HEK293 (cell line): ENCODE results near the gene HINT1.

Experiments used
- GLI4 ChIP-seq: fragments of 450-650 bp; formaldehyde crosslinking; IDR thresholded peaks from 2 replicates; pipeline ENCODE4 v1.5.1; 2016; ENCODE audit warnings: missing biosample characterization, missing genetic modification characterization
- KLF16 ChIP-seq: fragments of 450-650 bp; formaldehyde crosslinking; IDR thresholded peaks from 2 replicates; pipeline ENCODE4 v1.5.1; 2017; ENCODE audit warnings: missing biosample characterization, missing genetic modification characterization
- MYNN ChIP-seq: fragments of 450-650 bp; formaldehyde crosslinking; IDR thresholded peaks from 2 replicates; pipeline ENCODE4 v1.5.1; 2016; ENCODE audit warnings: missing biosample characterization, missing genetic modification characterization, borderline replicate concordance
- ZBTB1 ChIP-seq: fragments of 450-650 bp; formaldehyde crosslinking; IDR thresholded peaks from 2 replicates; pipeline ENCODE4 v1.5.1; 2016; ENCODE audit warnings: missing biosample characterization, missing genetic modification characterization
- ZEB2 ChIP-seq: fragments of 450-650 bp; formaldehyde crosslinking; IDR thresholded peaks from 2 replicates; pipeline ENCODE4 v1.5.1; 2016; ENCODE audit warnings: missing biosample characterization, missing genetic modification characterization
- ZFP3 ChIP-seq: fragments of 450-650 bp; formaldehyde crosslinking; IDR thresholded peaks from 2 replicates; pipeline ENCODE4 v1.5.1; 2016; ENCODE audit warnings: low read depth, missing biosample characterization, missing genetic modification characterization
- ZFP41 ChIP-seq: fragments of 450-650 bp; formaldehyde crosslinking; IDR thresholded peaks from 2 replicates; pipeline ENCODE4 v1.5.1; 2016; ENCODE audit warnings: missing biosample characterization, missing genetic modification characterization, borderline replicate concordance
- ZFP69B ChIP-seq: fragments of 450-650 bp; formaldehyde crosslinking; IDR thresholded peaks from 2 replicates; pipeline ENCODE4 v1.5.1; 2016; ENCODE audit warnings: missing biosample characterization, missing genetic modification characterization
- ZIC2 ChIP-seq: fragments of 450-650 bp; formaldehyde crosslinking; IDR thresholded peaks from 2 replicates; pipeline ENCODE4 v1.5.1; 2016; ENCODE audit warnings: missing biosample characterization, missing genetic modification characterization
- ZNF155 ChIP-seq: fragments of 450-650 bp; formaldehyde crosslinking; IDR thresholded peaks from 2 replicates; pipeline ENCODE4 v1.5.1; 2016; ENCODE audit warnings: missing biosample characterization, missing genetic modification characterization
- ZNF2 ChIP-seq: fragments of 450-650 bp; formaldehyde crosslinking; IDR thresholded peaks from 2 replicates; pipeline ENCODE4 v1.5.1; 2016; ENCODE audit warnings: missing biosample characterization, missing genetic modification characterization
- ZNF248 ChIP-seq: fragments of 450-650 bp; formaldehyde crosslinking; IDR thresholded peaks from 2 replicates; pipeline ENCODE4 v1.5.1; 2017; ENCODE audit warnings: missing biosample characterization, missing genetic modification characterization
- ZNF354C ChIP-seq: fragments of 450-650 bp; formaldehyde crosslinking; IDR thresholded peaks from 2 replicates; pipeline ENCODE4 v1.5.1; 2016; ENCODE audit warnings: missing biosample characterization, missing genetic modification characterization, low read depth, borderline replicate concordance
- ZNF426 ChIP-seq: fragments of 450-650 bp; formaldehyde crosslinking; IDR thresholded peaks from 2 replicates; pipeline ENCODE4 v1.5.1; 2017; ENCODE audit warnings: missing biosample characterization, missing genetic modification characterization, mild to moderate bottlenecking, inconsistent platforms, moderate library complexity
- ZNF544 ChIP-seq: fragments of 450-650 bp; formaldehyde crosslinking; IDR thresholded peaks from 2 replicates; pipeline ENCODE4 v1.5.0; 2017; ENCODE audit warnings: missing biosample characterization, missing genetic modification characterization
- ZNF549 ChIP-seq: fragments of 450-650 bp; IDR thresholded peaks from 2 replicates; pipeline ENCODE4 v1.5.1; 2018; ENCODE audit warnings: missing biosample characterization, missing genetic modification characterization, mild to moderate bottlenecking, inconsistent platforms, moderate library complexity
- ZNF624 ChIP-seq: fragments of 450-650 bp; formaldehyde crosslinking; IDR thresholded peaks from 2 replicates; pipeline ENCODE4 v1.5.1; 2017; ENCODE audit warnings: missing biosample characterization, missing genetic modification characterization
- ZNF747 ChIP-seq: fragments of 450-650 bp; formaldehyde crosslinking; IDR thresholded peaks from 2 replicates; pipeline ENCODE4 v1.5.1; 2016; ENCODE audit warnings: missing biosample characterization, missing genetic modification characterization
- ZNF792 ChIP-seq: fragments of 450-650 bp; formaldehyde crosslinking; IDR thresholded peaks from 2 replicates; pipeline ENCODE4 v1.5.1; 2016; ENCODE audit warnings: missing biosample characterization, missing genetic modification characterization
- ZSCAN16 ChIP-seq: fragments of 450-650 bp; formaldehyde crosslinking; IDR thresholded peaks from 2 replicates; pipeline ENCODE4 v1.5.1; 2016; ENCODE audit warnings: missing biosample characterization, missing genetic modification characterization
- TF ChIP-seq, protein P1 (sequence below): fragments of 450-650 bp; formaldehyde crosslinking; IDR thresholded peaks from 2 replicates; pipeline ENCODE4 v1.5.1; 2016; ENCODE audit warnings: missing biosample characterization, missing genetic modification characterization
- TF ChIP-seq, protein P2 (sequence below): fragments of 450-650 bp; formaldehyde crosslinking; IDR thresholded peaks from 2 replicates; pipeline ENCODE4 v1.5.1; 2016; ENCODE audit warnings: missing biosample characterization, missing genetic modification characterization
- TF ChIP-seq, protein P3 (sequence below): fragments of 450-650 bp; formaldehyde crosslinking; IDR thresholded peaks from 2 replicates; pipeline ENCODE4 v1.5.1; 2016; ENCODE audit warnings: missing biosample characterization, missing genetic modification characterization
- TF ChIP-seq, protein P4 (sequence below): fragments of 450-650 bp; formaldehyde crosslinking; IDR thresholded peaks from 2 replicates; pipeline ENCODE4 v1.5.1; 2016; ENCODE audit warnings: missing biosample characterization, missing genetic modification characterization
- TF ChIP-seq, protein P5 (sequence below): fragments of 450-650 bp; formaldehyde crosslinking; IDR thresholded peaks from 2 replicates; pipeline ENCODE4 v1.5.1; 2016; ENCODE audit warnings: missing biosample characterization, missing genetic modification characterization

HINT1 gene

DNA sequence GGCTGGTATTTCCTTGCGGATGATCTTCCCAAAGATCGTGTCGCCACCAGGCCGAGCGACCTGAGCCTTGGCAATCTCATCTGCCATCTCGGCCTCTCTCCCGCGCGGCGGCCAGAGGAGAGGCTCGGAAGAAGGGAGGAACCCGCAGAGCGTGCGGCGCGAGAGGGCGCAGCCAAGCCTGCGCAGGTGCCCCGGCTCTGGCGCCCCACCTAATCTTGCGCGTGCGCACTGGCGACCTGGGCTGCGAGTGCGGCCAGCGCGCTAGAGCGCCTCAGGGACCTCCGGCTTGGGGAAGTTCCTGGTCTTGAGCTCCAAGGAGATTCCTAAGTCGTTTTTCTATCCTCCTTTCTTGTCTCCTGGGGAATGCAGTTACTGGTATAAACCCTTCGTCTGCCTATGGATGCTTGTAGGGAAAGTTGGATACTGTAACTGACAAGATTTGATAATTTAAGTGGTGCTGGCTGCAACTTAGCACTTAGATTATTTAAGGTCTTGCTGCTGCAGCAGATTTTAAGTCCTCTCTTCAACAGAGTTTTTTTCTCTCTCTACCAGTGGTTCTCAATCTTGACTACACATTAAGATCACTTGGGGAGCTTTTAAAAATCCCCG is at the start of gene HINT1 (continued):
- TF ChIP-seq ZNF354C (tag by site-specific recombination) (no peak), ZNF747 (tag by site-specific recombination) (no peak), MYNN (tag by site-specific recombination) (no peak), ZIC2 (tag by site-specific recombination) (no peak), ZNF426 (tag by site-specific recombination) (no peak), GLI4 (tag by site-specific recombination) (no peak), KLF16 (no peak), ZNF248 (tag by site-specific recombination) (no peak), ZNF549 (tag by site-specific recombination) (no peak), ZBTB1 (tag by site-specific recombination) (no peak), ZSCAN16 (tag by site-specific recombination) (no peak), ZNF544 (tag by site-specific recombination) (no peak), ZFP3 (no peak), ZEB2 (tag by site-specific recombination) (0 out of 2 replicates have a peak, but pooled peaks have one; percentile 44), ZNF792 (tag by site-specific recombination) (no peak), ZFP69B (tag by site-specific recombination) (no peak), ZNF155 (tag by site-specific recombination) (no peak), ZNF624 (tag by site-specific recombination) (no peak), ZNF2 (tag by site-specific recombination) (peak; percentile 50; the same call in 1 of the 2 replicates), ZFP41 (no peak)
- TF ChIP-seq, protein P1, sequence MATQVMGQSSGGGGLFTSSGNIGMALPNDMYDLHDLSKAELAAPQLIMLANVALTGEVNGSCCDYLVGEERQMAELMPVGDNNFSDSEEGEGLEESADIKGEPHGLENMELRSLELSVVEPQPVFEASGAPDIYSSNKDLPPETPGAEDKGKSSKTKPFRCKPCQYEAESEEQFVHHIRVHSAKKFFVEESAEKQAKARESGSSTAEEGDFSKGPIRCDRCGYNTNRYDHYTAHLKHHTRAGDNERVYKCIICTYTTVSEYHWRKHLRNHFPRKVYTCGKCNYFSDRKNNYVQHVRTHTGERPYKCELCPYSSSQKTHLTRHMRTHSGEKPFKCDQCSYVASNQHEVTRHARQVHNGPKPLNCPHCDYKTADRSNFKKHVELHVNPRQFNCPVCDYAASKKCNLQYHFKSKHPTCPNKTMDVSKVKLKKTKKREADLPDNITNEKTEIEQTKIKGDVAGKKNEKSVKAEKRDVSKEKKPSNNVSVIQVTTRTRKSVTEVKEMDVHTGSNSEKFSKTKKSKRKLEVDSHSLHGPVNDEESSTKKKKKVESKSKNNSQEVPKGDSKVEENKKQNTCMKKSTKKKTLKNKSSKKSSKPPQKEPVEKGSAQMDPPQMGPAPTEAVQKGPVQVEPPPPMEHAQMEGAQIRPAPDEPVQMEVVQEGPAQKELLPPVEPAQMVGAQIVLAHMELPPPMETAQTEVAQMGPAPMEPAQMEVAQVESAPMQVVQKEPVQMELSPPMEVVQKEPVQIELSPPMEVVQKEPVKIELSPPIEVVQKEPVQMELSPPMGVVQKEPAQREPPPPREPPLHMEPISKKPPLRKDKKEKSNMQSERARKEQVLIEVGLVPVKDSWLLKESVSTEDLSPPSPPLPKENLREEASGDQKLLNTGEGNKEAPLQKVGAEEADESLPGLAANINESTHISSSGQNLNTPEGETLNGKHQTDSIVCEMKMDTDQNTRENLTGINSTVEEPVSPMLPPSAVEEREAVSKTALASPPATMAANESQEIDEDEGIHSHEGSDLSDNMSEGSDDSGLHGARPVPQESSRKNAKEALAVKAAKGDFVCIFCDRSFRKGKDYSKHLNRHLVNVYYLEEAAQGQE (tag by site-specific recombination) = peak; percentile 22; the same call in 1 of the 2 replicates
- TF ChIP-seq, protein P2, sequence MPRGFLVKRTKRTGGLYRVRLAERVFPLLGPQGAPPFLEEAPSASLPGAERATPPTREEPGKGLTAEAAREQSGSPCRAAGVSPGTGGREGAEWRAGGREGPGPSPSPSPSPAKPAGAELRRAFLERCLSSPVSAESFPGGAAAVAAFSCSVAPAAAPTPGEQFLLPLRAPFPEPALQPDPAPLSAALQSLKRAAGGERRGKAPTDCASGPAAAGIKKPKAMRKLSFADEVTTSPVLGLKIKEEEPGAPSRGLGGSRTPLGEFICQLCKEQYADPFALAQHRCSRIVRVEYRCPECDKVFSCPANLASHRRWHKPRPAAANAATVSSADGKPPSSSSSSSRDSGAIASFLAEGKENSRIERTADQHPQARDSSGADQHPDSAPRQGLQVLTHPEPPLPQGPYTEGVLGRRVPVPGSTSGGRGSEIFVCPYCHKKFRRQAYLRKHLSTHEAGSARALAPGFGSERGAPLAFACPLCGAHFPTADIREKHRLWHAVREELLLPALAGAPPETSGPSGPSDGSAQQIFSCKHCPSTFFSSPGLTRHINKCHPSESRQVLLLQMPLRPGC (tag by site-specific recombination) = no peak
- TF ChIP-seq, protein P3, sequence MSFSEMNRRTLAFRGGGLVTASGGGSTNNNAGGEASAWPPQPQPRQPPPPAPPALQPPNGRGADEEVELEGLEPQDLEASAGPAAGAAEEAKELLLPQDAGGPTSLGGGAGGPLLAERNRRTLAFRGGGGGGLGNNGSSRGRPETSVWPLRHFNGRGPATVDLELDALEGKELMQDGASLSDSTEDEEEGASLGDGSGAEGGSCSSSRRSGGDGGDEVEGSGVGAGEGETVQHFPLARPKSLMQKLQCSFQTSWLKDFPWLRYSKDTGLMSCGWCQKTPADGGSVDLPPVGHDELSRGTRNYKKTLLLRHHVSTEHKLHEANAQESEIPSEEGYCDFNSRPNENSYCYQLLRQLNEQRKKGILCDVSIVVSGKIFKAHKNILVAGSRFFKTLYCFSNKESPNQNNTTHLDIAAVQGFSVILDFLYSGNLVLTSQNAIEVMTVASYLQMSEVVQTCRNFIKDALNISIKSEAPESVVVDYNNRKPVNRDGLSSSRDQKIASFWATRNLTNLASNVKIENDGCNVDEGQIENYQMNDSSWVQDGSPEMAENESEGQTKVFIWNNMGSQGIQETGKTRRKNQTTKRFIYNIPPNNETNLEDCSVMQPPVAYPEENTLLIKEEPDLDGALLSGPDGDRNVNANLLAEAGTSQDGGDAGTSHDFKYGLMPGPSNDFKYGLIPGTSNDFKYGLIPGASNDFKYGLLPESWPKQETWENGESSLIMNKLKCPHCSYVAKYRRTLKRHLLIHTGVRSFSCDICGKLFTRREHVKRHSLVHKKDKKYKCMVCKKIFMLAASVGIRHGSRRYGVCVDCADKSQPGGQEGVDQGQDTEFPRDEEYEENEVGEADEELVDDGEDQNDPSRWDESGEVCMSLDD (tag by site-specific recombination) = peak; percentile 19; the same call in 1 of the 2 replicates
- TF ChIP-seq, protein P4, sequence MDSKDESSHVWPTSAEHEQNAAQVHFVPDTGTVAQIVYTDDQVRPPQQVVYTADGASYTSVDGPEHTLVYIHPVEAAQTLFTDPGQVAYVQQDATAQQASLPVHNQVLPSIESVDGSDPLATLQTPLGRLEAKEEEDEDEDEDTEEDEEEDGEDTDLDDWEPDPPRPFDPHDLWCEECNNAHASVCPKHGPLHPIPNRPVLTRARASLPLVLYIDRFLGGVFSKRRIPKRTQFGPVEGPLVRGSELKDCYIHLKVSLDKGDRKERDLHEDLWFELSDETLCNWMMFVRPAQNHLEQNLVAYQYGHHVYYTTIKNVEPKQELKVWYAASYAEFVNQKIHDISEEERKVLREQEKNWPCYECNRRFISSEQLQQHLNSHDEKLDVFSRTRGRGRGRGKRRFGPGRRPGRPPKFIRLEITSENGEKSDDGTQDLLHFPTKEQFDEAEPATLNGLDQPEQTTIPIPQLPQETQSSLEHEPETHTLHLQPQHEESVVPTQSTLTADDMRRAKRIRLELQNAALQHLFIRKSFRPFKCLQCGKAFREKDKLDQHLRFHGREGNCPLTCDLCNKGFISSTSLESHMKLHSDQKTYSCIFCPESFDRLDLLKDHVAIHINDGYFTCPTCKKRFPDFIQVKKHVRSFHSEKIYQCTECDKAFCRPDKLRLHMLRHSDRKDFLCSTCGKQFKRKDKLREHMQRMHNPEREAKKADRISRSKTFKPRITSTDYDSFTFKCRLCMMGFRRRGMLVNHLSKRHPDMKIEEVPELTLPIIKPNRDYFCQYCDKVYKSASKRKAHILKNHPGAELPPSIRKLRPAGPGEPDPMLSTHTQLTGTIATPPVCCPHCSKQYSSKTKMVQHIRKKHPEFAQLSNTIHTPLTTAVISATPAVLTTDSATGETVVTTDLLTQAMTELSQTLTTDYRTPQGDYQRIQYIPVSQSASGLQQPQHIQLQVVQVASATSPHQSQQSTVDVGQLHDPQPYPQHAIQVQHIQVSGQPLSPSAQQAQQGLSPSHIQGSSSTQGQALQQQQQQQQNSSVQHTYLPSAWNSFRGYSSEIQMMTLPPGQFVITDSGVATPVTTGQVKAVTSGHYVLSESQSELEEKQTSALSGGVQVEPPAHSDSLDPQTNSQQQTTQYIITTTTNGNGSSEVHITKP = peak; percentile 18; the same call in 1 of the 2 replicates
- TF ChIP-seq, protein P5, sequence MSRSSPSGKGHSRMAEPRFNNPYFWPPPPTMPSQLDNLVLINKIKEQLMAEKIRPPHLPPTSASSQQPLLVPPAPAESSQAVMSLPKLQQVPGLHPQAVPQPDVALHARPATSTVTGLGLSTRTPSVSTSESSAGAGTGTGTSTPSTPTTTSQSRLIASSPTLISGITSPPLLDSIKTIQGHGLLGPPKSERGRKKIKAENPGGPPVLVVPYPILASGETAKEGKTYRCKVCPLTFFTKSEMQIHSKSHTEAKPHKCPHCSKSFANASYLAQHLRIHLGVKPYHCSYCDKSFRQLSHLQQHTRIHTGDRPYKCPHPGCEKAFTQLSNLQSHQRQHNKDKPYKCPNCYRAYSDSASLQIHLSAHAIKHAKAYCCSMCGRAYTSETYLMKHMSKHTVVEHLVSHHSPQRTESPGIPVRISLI (tag by site-specific recombination) = no peak
